Measurements from ENCODE around the gene UPP1.

Gene UPP1

GRCh38 chr7:48085942-48086341, 3.1 kb upstream of the UPP1 start:
- no peak for DNase-seq (ENCODE audit: low read depth)

- DNase-seq (ENCODE audit: low read depth), result peak; percentile 72
These were observed 1.7 kb upstream of the UPP1 start for GRCh38 chr7:48087349-48087748.

DNA sequence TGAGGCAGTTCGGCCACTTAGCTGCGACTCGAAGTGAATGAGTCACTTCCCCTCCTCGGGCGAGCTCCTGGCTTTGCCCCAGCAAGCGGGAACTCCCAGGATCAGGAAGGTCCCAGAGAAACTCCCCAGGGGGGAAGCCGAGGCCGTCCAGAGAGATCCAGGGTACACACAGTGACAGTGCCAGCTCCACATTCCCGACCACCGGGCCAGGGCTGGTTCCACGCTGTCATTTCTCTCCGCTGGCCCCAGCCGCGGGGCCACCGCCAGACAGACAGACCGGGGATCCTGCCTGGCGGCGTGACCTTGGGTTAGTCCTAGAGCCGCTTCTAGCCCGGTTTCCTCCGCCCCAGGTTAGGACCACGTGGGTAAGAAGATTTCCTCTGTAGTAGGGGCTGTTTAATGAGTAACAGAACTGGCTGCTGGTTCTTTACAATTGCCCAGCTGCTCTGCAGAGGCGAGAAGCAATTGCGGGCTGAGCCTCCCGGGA, 463 bp upstream of the UPP1 start:
- DNase-seq (ENCODE audit: low read depth), result peak; percentile 97

DNA sequence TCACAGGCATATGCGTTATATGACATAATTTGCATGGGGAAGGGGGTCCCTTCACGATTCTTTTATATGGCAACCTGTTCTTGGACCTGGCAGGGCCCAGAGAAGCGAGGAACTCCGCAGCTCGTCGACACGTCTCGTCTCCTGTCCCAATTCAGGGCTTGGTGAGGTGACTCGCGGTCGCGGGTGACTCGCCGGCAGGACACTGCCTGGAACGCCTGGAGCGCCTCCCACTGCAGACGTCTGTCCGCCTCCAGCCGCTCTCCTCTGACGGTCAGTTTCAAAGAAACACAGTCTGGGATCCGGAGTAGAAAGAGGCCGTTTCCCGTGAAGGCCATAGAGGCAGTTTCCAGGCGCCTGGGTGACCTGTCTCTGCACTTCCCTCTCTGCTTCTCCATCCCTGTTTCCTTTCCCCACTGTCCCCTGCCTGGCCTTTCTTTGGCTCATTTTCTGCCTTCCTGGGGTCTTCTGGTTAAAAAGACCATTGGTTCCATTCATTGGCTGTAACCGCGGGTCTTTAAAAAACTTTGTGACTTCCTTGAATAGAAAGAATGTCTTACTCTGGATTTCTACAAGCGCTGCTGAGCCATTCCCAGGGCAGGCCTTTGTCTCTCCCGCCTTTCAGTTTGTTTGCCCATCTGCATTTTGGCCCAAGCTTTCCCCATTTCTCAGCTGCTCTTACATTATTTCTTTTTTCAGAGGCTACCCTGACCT, 1.2 kb downstream of the UPP1 start:
- DNase-seq (ENCODE audit: low read depth), result no peak

GRCh38 chr7:48091506-48092433, 2.7 kb downstream of the UPP1 start:
- DNase-seq (ENCODE audit: low read depth), result no peak

DNA sequence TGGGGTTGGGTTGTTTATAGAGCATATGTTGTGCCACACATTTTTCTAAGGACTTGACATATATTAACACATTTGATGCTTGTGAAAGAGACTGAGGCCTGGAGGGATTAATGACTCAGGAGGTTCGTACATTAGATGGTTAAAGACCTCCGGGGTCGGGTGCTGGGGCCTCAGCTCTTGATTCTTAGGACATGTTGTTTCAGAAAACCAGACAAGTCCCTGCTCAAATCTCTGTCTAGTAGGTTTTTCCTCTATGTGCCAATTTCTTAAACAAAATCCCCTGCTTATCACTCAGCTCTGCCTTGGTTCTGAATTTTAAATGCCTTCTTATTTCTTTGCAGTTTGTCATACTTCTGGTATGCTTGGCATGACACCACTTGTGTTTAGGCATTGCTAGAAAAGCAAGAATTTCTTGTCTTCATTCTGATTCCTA, 5.8 kb downstream of the UPP1 start:
- DNase-seq (ENCODE audit: low read depth), result peak; percentile 63

- no peak for DNase-seq (ENCODE audit: low read depth)
These were observed 7.2 kb downstream of the UPP1 start for GRCh38 chr7:48096273-48096672.

- no peak for DNase-seq (ENCODE audit: low read depth)
These were observed 8.6 kb downstream of the UPP1 start for GRCh38 chr7:48097521-48098231.

GRCh38 chr7:48098846-48099245, 9.8 kb downstream of the UPP1 start:
- no peak for DNase-seq (ENCODE audit: low read depth)

DNA sequence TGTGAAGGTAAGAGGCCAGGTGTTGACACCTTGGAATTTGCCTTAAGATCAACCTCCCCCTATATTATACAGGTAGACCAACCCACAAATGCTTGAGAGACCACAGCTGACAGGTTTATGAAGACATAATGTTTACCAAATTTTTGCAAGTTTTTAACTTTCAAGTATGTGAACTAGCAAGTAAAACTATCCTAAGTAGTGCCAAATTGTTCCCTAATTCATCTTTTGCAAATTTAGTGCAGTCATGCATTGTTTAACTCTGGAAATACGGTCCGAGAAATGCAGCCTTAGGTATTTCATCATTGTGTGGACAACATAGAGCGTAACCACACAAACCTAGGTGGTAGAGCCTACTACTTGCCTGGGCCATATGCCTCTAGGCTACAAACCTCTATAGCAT, 10.7 kb downstream of the UPP1 start:
- DNase-seq (ENCODE audit: low read depth), result no peak

DNA sequence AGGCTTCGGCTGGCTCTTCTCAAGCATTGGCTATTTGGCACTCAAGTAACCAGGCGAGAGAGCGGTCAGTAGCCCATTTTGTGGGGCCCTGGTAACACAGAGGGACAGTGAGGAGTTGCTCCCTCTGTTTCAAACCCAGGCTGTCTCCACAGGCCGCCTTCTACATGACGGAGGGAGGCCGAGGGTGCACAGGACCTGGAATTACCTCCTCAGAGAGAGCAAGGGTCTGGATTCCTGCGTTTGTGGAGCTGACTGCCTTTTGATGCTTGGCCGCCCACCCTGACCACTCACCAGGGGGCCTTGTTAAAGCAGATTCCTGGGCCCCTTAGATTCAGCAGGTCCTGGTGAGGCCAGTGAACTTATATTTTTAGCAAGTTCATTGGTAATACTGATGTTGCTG, 12.3 kb downstream of the UPP1 start:
- DNase-seq (ENCODE audit: low read depth), result no peak

- no peak for DNase-seq (ENCODE audit: low read depth)
These were observed 12.9 kb downstream of the UPP1 start for GRCh38 chr7:48101968-48102367.

DNA sequence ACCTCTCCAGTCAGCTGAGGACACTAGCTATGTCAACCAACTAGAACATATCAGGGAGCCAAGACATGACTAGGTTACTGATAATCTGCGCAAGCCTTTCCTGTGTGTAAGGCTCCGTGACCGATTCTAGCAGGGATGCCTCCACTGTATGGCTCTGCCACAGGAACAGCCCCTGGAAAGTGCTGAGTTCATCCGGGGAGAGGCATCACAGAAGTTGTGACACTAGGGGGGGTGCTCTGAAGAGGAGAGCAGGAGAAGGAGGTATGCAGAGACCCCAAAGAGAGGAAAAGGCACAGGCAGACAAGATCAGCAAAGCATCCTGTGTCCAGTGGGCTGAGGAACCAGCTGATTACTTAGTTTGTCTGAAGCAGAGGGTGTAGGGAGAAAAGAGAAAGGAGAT, 13.5 kb downstream of the UPP1 start:
- no peak for DNase-seq (ENCODE audit: low read depth)

- DNase-seq (ENCODE audit: low read depth), result no peak
These were observed 16.0 kb downstream of the UPP1 start for GRCh38 chr7:48105045-48105444.

DNA sequence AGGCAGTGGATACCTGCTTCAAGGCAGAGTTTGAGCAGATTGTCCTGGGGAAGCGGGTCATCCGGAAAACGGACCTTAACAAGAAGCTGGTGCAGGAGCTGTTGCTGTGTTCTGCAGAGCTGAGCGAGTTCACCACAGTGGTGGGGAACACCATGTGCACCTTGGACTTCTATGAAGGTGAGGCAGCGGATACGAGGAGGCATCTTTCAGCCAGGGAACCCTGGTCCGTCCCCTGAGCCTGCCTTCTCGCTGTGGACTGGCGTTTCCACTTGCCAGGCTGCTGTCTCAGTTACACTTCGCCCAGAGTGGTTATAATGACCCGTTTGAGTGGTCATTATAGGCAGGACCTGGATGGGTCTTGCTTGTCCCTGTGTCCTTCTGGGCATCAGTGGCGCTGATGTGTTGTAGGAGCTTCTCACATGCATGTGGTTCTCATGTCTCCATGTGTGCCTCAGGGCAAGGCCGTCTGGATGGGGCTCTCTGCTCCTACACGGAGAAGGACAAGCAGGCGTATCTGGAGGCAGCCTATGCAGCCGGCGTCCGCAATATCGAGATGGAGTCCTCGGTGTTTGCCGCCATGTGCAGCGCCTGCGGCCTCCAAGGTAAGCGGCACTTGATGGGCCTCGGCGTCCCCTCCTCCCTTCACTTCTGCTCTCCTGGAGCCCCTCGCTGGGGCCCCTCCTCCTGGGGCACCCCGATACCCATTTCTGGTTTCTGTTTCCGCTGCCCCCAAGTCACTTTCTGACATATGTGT, 18.0 kb downstream of the UPP1 start:
- no peak for DNase-seq (ENCODE audit: low read depth)

DNA sequence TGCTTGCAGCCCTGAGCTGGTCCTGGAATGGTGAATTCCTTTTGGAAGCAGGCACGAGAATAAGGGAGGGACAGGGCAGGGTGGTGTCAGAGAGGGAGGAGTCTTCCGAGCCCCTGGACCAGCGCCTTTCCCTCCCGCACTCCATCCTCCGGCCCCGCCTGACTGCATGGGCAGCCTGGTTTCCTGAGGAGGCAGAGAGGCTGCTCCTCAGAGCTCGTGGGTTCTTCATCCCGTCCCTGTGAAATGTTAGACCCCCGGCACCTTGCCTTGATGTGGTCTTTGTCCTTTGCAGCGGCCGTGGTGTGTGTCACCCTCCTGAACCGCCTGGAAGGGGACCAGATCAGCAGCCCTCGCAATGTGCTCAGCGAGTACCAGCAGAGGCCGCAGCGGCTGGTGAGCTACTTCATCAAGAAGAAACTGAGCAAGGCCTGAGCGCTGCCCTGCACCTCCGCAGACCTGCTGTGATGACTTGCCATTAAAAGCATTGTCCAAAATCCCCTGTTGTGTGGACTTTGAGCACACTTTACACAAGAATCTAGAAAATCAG, 18.9 kb downstream of the UPP1 start:
- no peak for DNase-seq (ENCODE audit: low read depth)

GRCh38 chr7:48108959-48109847, 20.1 kb downstream of the UPP1 start:
- DNase-seq (ENCODE audit: low read depth), result no peak

GRCh38 chr7:48109848-48110663, 21.0 kb downstream of the UPP1 start:
- peak; percentile 12 for DNase-seq (ENCODE audit: low read depth)

GRCh38 chr7:48110868-48111267, 21.8 kb downstream of the UPP1 start:
- DNase-seq (ENCODE audit: low read depth), result no peak

GRCh38 chr7:48111596-48111995, 22.5 kb downstream of the UPP1 start:
- DNase-seq (ENCODE audit: low read depth), result no peak

Data from fibroblast of gingiva (primary cell).